GM12878 (cell line): Measurements from ENCODE around the gene C16orf74. TPM values are rescaled to one million over a fixed set of nuclear protein-coding genes. Genes with fewer than 3 reads are reported as not detected.

ENCODE experiments used
- CREB1 ChIP-seq: IDR thresholded peaks from 2 replicates; pipeline ENCODE4 v1.6.1; 2012; ENCODE audit warnings: low read depth, mild to moderate bottlenecking, inconsistent platforms
- EP300 ChIP-seq, 2 experiments: fragments of 150-350 bp in 1 of 2; IDR thresholded peaks; 2 replicates each; pipeline ENCODE4 v1.6.1; 2011 to 2012; ENCODE audit warnings: low read depth in 2 of 2, low read length in 2 of 2, borderline replicate concordance in 1 of 2, improper control_type of control experiment in 1 of 2, inconsistent platforms in 1 of 2; ENCODE audit not compliant: control insufficient read depth in 1 of 2
- FOXK2 ChIP-seq: fragments of 450-650 bp; IDR thresholded peaks from 2 replicates; pipeline ENCODE4 v1.6.1; 2017; ENCODE audit warnings: mild to moderate bottlenecking, moderate library complexity
- HDGF ChIP-seq: fragments of 450-650 bp; IDR thresholded peaks from 2 replicates; pipeline ENCODE4 v1.6.1; 2016; ENCODE audit warnings: antibody characterized with exemption
- MYC ChIP-seq: IDR thresholded peaks from 2 replicates; pipeline ENCODE4 v1.6.1; 2011; ENCODE audit warnings: mild to moderate bottlenecking, low read length, moderate library complexity, inconsistent platforms; ENCODE audit not compliant: insufficient read depth, insufficient replicate concordance, insufficient read length, severe bottlenecking
- POLR2AphosphoS5 ChIP-seq: IDR thresholded peaks from 2 replicates; pipeline ENCODE4 v1.6.1; 2011; ENCODE audit warnings: mild to moderate bottlenecking, low read length, inconsistent platforms
- RUNX3 ChIP-seq: IDR thresholded peaks from 2 replicates; pipeline ENCODE4 v1.6.1; 2012; ENCODE audit warnings: low read length, inconsistent platforms
- SMARCA5 ChIP-seq: fragments of 450-650 bp; IDR thresholded peaks from 2 replicates; pipeline ENCODE4 v1.6.1; 2017; ENCODE audit warnings: mild to moderate bottlenecking
- SUPT20H ChIP-seq: IDR thresholded peaks from 2 replicates; pipeline ENCODE4 v1.6.1; 2011; ENCODE audit warnings: low read depth, mild to moderate bottlenecking, low read length, moderate library complexity, borderline replicate concordance; ENCODE audit not compliant: control insufficient read depth
- TAF1 ChIP-seq: IDR thresholded peaks from 2 replicates; pipeline ENCODE4 v1.6.1; 2011; ENCODE audit warnings: mild to moderate bottlenecking, low read depth, low read length, borderline replicate concordance
- USF2 ChIP-seq: IDR thresholded peaks from 2 replicates; pipeline ENCODE4 v1.6.1; 2011; ENCODE audit warnings: low read depth, low read length, improper control_type of control experiment, borderline replicate concordance
- ZBTB40 ChIP-seq: fragments of 450-650 bp; IDR thresholded peaks from 2 replicates; pipeline ENCODE4 v1.6.1; 2016; ENCODE audit warnings: mild to moderate bottlenecking, moderate library complexity, borderline replicate concordance
- polyA plus RNA-seq, 11 experiments: library from polyadenylated mRNA; depleted of rRNA in 4 of 11; unstranded in 6 of 11; stranded (reverse) in 5 of 11; fragments of >200 nt; fragmentation: Nextera tagmentation in 4 of 11; fragmentation: Illumina TruSeq in 1 of 11; extraction: Ambion mirVana in 4 of 11; extraction: Trizol in 1 of 11; gene quantifications; 1 replicate in 1 of 11; 2 replicates in 10 of 11; pipeline versions ENCODE4 v1.2.1 to v1.2.3, GENCODE V29; 2011 to 2016; ENCODE audit warnings: inconsistent platforms in 2 of 11, missing spikeins in 2 of 11, low read depth in 1 of 11
- total RNA-seq, 4 experiments: library from RNA; depleted of rRNA in 3 of 4; stranded (reverse); fragments of >200 nt in 3 of 4; fragmentation: Illumina TruSeq in 1 of 4; extraction: Trizol in 1 of 4; gene quantifications; 2 replicates each; pipeline versions ENCODE4 v1.2.1 to v1.2.3, GENCODE V29; 2013 to 2021
- TF ChIP-seq, protein P1 (sequence below): fragments of 450-650 bp; IDR thresholded peaks from 2 replicates; pipeline ENCODE4 v1.6.1; 2017; ENCODE audit warnings: mild to moderate bottlenecking
- TF ChIP-seq, protein P2 (sequence below): IDR thresholded peaks from 2 replicates; pipeline ENCODE4 v1.6.1; 2012; ENCODE audit warnings: improper control_type of control experiment, low read depth, low read length; ENCODE audit not compliant: insufficient replicate concordance

C16orf74 gene
- total and polyA plus RNA-seq, 10 of the 15 experiments (the other 5 are each of a cell fraction or from before 2014, with no cell fraction given): 0.23 to 20.1 (median 6.8) TPM

DNA sequence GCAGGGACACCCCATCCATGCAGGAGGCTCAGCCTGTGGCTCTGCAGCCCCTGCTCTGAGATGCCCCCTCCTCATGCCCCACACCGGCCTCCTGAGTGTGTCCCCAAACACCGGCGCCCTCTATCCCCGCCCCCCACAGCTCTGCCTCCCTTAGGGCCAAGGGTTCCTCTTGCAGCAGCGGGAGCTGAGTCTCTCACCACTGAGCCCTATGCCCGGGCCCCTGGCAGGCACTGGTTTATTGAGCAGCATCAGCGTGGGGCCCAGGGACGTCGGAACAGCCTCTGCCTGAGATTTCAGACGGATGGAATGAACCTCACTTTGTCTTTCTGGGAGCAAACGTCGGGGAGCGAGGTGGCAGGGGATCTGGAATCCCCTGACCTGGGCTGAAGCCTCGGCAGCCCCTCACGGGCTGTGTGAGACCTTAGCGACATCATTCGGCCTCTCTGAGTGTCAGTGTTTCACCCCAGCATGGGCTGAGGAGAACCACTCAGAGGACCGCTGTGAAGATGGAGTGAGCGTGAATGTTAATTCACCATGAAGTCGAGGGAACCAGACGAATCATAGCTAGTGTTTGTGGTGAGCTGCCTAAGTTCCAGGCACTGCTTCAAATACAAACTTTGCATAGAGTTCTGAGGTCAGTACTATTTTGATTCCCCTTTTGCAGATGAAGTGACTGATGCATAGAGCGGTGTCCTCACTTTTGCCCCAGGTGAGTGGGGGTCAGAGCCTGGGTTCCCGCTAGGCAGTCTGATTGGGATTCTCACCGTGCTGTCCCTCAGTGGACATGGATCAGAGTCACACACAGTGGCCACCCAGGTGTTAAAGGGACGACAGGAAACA, 5.3 kb upstream of the C16orf74 start (continued):
- TF ChIP-seq MYC (no peak), EP300 (IDR thresholded peaks at IDR 0.05; ENCODE audit: borderline replicate concordance in 1 of 2, control insufficient read depth in 1 of 2, low read depth in 2 of 2, low read length in 2 of 2) (0 out of 4 replicates have a peak, but pooled peaks of 1 of the 2 experiments have one; percentile 24), FOXK2 (no peak), RUNX3 (peak; percentile 89), ZBTB40 (no peak), CREB1 (no peak; the same call in 1 of the 2 replicates), POLR2AphosphoS5 (peak; percentile 68), HDGF (no peak), TAF1 (peak; percentile 44; the same call in 1 of the 2 replicates), SMARCA5 (peak; percentile 52; the same call in 1 of the 2 replicates), USF2 (no peak), SUPT20H (no peak)
- TF ChIP-seq, protein P1, sequence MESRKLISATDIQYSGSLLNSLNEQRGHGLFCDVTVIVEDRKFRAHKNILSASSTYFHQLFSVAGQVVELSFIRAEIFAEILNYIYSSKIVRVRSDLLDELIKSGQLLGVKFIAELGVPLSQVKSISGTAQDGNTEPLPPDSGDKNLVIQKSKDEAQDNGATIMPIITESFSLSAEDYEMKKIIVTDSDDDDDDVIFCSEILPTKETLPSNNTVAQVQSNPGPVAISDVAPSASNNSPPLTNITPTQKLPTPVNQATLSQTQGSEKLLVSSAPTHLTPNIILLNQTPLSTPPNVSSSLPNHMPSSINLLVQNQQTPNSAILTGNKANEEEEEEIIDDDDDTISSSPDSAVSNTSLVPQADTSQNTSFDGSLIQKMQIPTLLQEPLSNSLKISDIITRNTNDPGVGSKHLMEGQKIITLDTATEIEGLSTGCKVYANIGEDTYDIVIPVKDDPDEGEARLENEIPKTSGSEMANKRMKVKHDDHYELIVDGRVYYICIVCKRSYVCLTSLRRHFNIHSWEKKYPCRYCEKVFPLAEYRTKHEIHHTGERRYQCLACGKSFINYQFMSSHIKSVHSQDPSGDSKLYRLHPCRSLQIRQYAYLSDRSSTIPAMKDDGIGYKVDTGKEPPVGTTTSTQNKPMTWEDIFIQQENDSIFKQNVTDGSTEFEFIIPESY: no peak
- TF ChIP-seq, protein P2, sequence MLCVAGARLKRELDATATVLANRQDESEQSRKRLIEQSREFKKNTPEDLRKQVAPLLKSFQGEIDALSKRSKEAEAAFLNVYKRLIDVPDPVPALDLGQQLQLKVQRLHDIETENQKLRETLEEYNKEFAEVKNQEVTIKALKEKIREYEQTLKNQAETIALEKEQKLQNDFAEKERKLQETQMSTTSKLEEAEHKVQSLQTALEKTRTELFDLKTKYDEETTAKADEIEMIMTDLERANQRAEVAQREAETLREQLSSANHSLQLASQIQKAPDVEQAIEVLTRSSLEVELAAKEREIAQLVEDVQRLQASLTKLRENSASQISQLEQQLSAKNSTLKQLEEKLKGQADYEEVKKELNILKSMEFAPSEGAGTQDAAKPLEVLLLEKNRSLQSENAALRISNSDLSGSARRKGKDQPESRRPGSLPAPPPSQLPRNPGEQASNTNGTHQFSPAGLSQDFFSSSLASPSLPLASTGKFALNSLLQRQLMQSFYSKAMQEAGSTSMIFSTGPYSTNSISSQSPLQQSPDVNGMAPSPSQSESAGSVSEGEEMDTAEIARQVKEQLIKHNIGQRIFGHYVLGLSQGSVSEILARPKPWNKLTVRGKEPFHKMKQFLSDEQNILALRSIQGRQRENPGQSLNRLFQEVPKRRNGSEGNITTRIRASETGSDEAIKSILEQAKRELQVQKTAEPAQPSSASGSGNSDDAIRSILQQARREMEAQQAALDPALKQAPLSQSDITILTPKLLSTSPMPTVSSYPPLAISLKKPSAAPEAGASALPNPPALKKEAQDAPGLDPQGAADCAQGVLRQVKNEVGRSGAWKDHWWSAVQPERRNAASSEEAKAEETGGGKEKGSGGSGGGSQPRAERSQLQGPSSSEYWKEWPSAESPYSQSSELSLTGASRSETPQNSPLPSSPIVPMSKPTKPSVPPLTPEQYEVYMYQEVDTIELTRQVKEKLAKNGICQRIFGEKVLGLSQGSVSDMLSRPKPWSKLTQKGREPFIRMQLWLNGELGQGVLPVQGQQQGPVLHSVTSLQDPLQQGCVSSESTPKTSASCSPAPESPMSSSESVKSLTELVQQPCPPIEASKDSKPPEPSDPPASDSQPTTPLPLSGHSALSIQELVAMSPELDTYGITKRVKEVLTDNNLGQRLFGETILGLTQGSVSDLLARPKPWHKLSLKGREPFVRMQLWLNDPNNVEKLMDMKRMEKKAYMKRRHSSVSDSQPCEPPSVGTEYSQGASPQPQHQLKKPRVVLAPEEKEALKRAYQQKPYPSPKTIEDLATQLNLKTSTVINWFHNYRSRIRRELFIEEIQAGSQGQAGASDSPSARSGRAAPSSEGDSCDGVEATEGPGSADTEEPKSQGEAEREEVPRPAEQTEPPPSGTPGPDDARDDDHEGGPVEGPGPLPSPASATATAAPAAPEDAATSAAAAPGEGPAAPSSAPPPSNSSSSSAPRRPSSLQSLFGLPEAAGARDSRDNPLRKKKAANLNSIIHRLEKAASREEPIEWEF: no peak
